ENCODE measurements around the gene SMG6.

GRCh38 chr17:2040942-2041560 is 262.5 kb downstream of the SMG6 start:
- TF ChIP-seq CTCF (IDR thresholded peaks at IDR 0.05) (no peak), POLR2A (IDR thresholded peaks at IDR 0.05) (no peak)

Measured in heart left ventricle (tissue), 13 donors.